ENCODE data around the gene SLC22A23.

The SLC22A23 gene

DNA sequence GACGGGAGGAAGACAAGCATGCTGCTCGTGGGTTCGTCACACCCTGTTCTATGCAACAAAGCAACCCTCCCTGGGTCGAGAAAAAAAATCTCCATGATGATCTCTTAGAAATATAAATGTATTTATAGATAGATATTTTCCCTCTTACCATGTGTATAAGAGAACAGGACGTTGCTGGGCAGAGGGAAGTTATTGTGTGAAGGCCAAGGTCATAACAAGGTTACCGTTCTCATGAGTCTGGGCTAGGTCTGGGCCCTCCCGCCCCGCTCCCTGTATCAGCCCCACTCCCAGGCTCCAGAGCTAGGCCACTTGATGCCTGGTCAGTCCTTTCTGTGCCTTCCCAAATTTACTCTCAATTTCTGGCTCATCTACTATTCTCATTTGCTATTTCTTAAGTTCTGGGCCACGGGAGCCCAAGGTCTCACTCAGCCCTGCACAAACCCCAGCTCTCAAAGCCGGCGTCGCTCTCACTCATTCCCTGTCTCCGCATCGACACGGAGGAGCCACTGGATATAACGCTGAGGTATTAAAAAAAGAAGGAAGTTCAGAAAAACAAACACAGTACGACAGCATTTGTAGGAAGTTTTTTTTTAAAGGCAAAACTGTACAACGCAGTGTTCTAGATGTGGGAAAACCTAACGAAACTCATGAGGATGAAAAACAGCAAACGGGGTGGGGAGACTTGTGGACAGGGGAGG lies 101.3 kb downstream of the SLC22A23 start:
- TF ChIP-seq CTCF (IDR thresholded peaks at IDR 0.05; ENCODE audit: low read depth, low read length) = no peak
- DNase-seq (ENCODE audit: extremely low read depth, low read depth) = no peak

GRCh38 chr6:3355011-3355357 lies 101.9 kb downstream of the SLC22A23 start:
- no peak for DNase-seq (ENCODE audit: extremely low read depth, low read depth)
- no peak for TF ChIP-seq CTCF (IDR thresholded peaks at IDR 0.05; ENCODE audit: low read depth, low read length)

DNA sequence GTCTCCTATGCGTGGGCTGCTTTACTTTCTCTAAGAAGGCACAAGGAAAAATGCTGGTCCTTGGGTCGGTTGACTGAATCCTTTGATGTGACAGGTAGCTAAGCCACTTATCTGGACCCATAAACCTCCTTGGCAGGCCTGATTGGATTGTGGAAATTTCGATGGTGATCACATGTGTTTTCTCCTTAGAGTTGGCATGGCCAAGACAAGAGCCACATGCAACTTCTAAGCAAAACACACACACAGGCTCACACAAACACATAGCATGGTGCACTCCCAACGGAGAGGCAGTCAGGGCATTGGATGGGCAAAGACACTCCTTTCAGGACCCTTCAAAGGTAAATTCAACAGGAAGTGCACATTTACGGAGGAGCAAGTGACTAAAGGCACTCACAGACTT lies 102.9 kb downstream of the SLC22A23 start:
- no peak for DNase-seq (ENCODE audit: extremely low read depth, low read depth)
- TF ChIP-seq CTCF (IDR thresholded peaks at IDR 0.05; ENCODE audit: low read depth, low read length) = no peak

DNA sequence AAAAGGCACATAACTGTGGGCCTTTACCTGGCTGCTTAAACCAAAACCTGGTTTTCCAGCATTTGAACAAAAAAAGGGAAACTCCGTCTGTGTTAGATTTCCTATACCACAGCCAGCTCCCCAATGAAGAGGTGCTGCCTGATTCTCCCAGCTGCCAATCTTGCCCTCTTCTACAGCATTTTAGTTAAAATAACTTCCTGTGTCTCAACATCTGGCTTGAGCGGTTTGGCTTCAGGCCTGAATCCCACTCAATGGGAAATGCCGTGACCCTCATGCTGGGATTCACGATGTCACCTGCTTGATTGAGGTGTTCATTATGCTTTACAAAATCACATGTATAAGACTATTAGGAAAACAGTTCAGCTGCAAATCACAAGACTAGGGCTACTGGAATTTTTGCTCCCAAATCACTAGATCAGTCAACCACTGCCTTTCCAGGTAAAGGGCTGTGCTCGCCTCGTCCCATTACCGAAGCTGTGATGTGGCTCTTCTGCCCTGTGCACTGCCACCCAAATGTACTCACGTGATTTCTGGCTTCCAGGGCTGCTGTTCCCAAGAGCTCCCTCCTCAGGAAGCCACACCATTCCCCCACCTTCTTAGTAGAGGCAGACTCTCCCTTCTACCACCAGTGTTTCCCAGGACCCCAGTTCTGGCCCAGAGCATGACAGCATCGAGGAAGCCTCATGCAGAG lies 103.5 kb downstream of the SLC22A23 start:
- no peak for TF ChIP-seq CTCF (IDR thresholded peaks at IDR 0.05; ENCODE audit: low read depth, low read length)
- DNase-seq (ENCODE audit: extremely low read depth, low read depth) = no peak

DNA sequence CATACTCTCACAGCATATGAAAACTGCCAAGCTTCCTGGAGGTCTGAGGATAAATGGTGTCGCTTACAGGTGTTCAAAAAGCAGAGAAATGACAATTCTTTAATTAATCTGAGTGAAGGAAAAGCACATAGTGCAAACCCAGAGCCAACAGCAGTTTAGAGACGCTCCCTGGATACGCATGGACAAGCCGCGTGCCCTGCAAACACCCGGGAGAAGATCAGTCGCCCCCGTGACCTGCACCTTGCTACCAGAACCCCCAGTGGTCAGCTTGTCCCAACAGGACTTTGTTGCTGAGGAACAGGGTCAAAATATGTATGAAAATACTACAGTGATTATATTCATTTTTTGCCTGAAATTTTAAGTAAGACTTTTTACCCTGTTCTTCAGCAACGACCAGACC lies 104.2 kb downstream of the SLC22A23 start:
- no peak for DNase-seq (ENCODE audit: extremely low read depth, low read depth)

GRCh38 chr6:3351829-3352524 lies 104.9 kb downstream of the SLC22A23 start:
- DNase-seq (ENCODE audit: extremely low read depth, low read depth) = no peak
- no peak for TF ChIP-seq CTCF (IDR thresholded peaks at IDR 0.05; ENCODE audit: low read depth, low read length)

More for the DNA sequence above, 104.2 kb downstream of the SLC22A23 start:
- no peak for TF ChIP-seq CTCF (IDR thresholded peaks at IDR 0.05; ENCODE audit: low read depth, low read length)

- no peak for DNase-seq (ENCODE audit: extremely low read depth, low read depth)
- no peak for TF ChIP-seq CTCF (IDR thresholded peaks at IDR 0.05; ENCODE audit: low read depth, low read length)
These were observed 105.7 kb downstream of the SLC22A23 start for GRCh38 chr6:3351105-3351676.

Measured in AG09319 (cell line).